Prostate gland (tissue), 2 donors: ENCODE data around the gene NT5C3B.

Experiments used
- POLR2A ChIP-seq: fragments of 450-650 bp; IDR thresholded peaks from one replicate; pipeline ENCODE4 v1.6.1; 2016; ENCODE audit warnings: antibody characterized with exemption, mild to moderate bottlenecking
- TF ChIP-seq, protein P1 (sequence below), 4 experiments: fragments of 200-600 bp in 2 of 4; fragments of 450-650 bp in 2 of 4; sonication (generic) in 2 of 4; IDR thresholded peaks; 1 replicate in 3 of 4; 2 replicates in 1 of 4; pipeline ENCODE4 v1.5.1; 2016 to 2019; ENCODE audit warnings: antibody characterized with exemption in 4 of 4, mild to moderate bottlenecking in 2 of 4, moderate library complexity in 2 of 4

DNA sequence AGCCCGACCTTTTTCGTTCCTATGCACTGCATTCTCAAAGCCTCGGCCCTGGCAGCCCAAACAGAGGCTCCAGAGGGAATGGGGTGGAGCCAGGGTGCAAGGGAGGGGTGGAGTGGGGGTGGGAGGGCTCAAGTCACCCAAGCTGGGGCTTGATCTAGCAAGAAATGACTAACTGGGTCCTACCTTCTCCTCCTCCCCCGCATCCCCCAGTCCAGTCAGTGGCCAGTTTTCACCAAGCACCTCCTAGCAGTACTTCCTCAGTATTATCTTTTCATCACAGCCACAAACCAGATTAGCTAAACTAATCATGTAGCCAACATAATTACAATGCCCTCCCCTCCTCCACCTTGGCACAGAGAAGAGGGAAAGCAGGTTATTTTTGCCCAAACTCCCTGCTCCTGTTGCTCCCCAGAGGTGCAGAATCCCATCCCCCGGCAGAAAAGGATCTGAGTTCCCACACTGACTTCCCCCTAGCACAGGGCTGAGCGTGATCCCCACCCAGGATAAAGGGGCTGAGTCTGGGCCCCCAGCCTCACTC is 51.8 kb downstream of the NT5C3B start:
- TF ChIP-seq, protein P1, sequence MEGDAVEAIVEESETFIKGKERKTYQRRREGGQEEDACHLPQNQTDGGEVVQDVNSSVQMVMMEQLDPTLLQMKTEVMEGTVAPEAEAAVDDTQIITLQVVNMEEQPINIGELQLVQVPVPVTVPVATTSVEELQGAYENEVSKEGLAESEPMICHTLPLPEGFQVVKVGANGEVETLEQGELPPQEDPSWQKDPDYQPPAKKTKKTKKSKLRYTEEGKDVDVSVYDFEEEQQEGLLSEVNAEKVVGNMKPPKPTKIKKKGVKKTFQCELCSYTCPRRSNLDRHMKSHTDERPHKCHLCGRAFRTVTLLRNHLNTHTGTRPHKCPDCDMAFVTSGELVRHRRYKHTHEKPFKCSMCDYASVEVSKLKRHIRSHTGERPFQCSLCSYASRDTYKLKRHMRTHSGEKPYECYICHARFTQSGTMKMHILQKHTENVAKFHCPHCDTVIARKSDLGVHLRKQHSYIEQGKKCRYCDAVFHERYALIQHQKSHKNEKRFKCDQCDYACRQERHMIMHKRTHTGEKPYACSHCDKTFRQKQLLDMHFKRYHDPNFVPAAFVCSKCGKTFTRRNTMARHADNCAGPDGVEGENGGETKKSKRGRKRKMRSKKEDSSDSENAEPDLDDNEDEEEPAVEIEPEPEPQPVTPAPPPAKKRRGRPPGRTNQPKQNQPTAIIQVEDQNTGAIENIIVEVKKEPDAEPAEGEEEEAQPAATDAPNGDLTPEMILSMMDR (IDR thresholded peaks at IDR 0.05): no peak
- TF ChIP-seq POLR2A: peak; percentile 54
